NCI-H1105 treated with DMSO at 0.1 percent for 48 hours (cell line): ENCODE results near the gene PIAS2.

Experiments used
- DNase-seq: peaks from one replicate; lab custom pipeline; 2025; lab: John Stamatoyannopoulos, UW

Gene PIAS2

GRCh38 chr18:46764586-46764985, 152.7 kb downstream of the PIAS2 start:
- DNase-seq = no peak

- DNase-seq = peak; percentile 98
Measured at GRCh38 chr18:46761059-46761769, 156.1 kb downstream of the PIAS2 start.

GRCh38 chr18:46759890-46760289, 157.4 kb downstream of the PIAS2 start:
- peak; percentile 74 for DNase-seq

DNA sequence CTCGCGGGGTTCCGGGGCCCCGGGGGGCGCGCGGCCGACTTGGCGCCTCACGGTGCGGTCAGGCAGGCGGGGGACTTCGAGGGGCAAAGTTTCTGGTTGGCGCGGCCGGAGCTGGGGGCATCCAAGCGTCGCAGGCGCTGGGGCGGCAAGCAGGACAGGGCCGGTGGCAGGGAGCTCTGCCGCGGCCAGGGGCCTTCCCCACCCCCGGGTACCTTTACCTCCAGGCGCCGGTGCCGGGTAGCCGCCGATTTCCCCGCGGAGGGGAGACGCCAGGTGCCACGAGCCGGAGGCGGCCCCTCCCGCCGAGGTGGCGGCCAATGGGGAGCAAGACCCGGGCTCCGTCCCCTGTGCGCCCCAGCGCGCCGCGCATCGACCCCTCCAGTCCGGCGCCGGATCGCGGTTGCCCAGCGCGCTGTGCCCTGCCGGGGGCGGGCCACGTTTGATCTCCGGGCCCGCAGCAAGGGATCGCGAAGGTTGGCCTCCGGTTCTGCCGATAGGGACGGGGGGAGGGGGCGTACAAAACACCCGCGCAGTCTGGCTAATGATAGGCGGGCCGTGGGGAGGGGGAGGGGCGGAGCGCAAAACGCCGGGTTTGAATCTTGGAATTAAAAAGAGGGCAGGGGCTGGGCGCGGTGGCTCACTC, 160.6 kb downstream of the PIAS2 start, which contains the start of gene ST8SIA5:
TSS of gene ST8SIA5 (minus strand) at position 495 of the 643 bp plus-strand sequence. CDS start 545 bp downstream, outside the sequence.
- DNase-seq = peak; percentile 45

DNA sequence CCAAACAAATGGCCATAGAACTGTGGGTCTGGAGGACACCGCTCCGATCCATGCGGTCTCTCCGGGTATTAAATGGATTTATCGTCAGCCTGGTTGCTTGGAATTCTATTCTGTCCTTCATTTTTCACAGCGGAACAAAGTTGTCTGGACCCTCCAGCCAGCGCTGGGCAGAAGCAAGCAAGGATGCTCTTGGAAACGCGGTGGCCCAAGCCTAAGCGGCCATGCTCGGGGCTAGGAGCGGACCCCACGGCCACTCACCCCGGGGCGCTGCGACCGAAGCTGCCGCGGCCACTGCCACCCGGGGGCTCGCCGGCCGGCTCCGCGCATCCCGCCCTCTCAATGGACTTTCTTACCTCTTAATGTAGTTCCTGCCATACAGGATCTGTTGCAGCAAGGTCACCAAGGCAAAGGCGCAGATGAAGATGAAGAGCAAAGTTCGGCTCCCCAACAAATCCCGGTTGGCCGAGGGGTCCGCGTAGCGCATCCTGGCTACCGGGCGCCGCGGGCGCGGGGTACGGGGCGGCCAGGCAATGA, 161.2 kb downstream of the PIAS2 start:
- no peak for DNase-seq

GRCh38 chr18:46755315-46756024, 161.8 kb downstream of the PIAS2 start:
- DNase-seq = no peak

DNA sequence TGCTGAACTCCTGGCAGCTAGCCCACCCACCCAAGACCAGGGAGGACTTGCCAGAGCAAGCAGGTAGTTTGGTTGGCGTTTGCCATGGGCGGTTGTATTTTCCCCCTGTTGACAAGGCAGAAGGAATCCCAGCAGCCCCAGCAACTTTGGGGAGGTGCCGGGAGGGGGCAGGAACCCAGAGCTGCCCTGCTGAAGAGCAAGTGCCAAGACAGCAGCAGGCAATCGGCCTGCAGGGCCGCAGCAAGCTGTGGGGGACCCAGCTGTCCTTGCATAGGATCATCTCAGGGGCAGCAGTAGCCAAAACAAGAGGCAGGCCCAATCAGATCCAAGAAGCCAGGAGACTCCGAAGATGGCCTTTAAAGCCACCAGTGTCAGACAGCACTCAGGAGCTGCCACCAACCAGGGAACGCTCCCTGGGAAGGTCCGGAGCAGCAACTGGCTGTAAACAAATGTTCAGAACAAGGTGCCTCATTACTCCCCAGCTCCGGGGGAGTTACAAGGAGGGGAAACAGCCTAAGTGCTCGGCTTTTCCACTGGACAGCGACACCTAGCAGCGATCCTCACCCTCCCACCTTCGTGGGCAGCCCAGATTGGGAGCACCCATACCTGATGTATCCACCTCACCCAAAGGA, 162.5 kb downstream of the PIAS2 start:
- no peak for DNase-seq

DNA sequence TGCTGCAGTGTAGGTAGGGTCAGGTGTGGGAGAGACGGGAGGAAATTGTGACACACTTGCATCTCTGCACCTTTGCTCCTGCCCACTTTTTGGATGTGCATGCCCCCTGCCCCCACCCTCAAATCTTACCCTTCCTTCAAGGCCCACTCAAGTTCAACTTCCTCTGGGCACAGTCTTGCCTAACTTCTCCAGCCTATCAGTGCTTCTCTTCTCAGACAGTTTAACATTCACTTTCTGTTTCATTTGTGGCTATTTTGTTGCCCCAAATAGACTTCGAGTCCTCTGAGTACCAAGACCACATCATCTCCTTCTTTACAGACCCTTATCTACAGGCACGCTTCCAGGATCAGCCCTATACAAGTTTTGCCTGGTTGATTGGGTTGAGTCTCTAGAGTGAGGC, 163.1 kb downstream of the PIAS2 start:
- no peak for DNase-seq
